Stimulated activated CD4-positive, alpha-beta T cell treated with anti-CD3 and anti-CD28 coated beads, Interleukin-15, amount 100 ng/mL, for 24 hours (primary cell): ENCODE results near the gene SPATA32.

Experiments
- DNase-seq: peaks from one replicate; pipeline ENCODE4 v3.0.0-alpha.2; 2020

SPATA32 gene

DNA sequence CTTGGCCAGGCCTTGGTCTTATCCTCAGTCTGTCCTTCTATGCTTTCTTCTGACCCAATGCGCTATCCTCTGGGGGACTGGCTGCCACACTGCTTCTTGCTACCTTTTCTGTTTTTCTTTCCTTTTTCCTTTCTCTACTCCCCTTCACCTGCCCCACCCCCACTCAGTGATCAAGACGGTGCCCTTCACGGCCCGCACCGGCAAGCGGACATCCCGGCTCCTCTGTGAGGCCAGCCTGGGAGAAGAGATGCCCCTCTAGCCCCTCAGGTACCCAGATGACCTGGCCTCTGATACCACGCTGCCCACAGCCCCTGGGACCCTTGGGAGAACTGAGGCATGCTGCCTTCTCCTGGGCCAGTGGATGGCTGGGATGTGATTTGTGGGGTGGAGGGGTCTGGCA lies 15.6 kb downstream of the SPATA32 start:
- no peak for DNase-seq

DNA sequence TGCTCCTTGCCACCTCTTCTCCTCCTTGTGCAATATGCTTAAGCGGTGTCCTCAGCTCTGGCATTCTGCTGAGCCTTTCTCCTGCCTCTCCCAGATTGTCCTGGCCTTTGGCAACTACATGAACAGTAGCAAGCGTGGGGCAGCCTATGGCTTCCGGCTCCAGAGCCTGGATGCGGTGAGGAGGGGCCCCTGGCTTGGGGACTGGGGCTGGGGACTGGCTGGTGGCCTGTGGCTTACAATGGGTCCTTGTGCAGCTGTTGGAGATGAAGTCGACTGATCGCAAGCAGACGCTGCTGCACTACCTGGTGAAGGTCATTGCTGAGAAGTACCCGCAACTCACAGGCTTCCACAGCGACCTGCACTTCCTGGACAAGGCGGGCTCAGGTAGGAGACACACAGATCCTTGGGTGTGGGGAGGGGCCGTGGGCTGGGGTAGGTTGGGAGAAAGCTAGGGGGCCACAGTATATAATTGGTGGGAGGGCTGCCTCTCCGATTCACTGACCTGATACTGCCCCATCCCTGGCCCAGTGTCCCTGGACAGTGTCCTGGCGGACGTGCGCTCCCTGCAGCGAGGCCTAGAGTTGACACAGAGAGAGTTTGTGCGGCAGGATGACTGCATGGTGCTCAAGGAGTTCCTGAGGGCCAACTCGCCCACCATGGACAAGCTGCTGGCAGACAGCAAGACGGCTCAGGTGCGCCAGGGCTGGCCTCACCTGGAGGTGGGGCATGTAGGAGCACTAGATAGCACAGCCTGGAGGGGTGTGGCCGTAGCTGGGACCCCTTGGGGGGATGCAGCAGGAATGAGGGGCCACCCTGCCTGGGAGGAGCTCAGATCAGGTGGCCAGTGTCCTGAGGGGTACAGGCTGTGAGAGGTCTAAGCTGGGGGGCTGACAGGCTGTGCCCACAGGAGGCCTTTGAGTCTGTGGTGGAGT lies 16.9 kb downstream of the SPATA32 start:
- no peak for DNase-seq

DNA sequence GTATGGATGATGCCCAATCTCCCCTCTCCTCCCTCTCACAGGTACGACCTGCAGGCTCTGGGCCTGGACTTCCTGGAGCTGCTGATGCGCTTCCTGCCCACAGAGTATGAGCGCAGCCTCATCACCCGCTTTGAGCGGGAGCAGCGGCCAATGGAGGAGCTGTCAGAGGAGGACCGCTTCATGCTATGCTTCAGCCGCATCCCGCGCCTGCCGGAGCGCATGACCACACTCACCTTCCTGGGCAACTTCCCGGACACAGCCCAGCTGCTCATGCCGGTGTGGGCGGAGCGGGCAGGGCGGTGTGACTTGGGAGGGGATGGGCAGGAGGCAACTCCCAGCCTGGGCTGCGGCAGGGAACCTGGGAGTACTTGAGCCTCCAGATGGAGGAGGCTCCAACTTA lies 18.1 kb downstream of the SPATA32 start:
- no peak for DNase-seq

DNA sequence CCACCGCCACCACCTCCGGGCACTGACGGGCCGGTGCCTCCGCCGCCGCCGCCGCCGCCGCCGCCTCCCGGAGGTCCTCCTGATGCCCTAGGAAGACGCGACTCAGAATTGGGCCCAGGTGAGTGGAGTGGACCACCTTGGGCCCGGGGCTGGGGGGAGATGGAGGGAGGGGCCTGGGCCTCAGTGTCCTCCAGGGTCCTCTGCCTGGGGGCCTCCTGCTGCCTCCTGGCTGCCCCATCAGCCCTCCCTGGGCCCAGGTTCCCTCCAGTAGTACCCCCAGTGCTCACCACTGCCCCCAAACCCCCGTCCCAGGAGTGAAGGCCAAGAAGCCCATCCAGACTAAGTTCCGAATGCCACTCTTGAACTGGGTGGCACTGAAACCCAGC lies 19.9 kb downstream of the SPATA32 start:
- no peak for DNase-seq

DNA sequence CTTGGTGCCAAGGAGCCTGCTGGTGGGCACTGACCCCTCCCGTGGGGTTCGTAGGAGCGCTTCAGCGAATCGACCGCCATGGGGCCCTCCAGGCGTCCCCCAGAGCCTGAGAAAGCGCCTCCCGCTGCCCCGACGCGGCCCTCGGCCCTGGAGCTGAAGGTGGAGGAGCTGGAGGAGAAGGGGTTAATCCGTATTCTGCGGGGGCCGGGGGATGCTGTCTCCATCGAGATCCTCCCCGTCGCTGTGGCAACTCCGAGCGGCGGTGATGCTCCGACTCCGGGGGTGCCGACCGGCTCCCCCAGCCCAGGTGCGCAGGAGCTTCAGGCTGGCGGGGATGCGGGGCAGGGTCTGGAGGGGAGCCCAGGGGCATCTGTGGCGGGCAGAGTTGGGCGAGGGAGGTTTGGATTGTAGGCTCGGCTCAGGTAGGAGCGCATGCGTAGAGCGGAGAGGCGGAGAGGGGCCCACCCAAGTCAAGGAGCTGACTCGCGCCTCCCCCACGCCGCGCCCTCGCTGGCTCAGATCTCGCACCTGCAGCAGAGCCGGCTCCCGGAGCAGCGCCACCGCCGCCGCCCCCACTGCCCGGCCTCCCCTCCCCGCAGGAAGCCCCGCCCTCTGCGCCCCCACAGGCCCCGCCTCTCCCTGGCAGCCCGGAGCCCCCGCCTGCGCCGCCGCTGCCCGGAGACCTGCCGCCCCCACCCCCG lies 20.4 kb downstream of the SPATA32 start:
- DNase-seq, result no peak

DNA sequence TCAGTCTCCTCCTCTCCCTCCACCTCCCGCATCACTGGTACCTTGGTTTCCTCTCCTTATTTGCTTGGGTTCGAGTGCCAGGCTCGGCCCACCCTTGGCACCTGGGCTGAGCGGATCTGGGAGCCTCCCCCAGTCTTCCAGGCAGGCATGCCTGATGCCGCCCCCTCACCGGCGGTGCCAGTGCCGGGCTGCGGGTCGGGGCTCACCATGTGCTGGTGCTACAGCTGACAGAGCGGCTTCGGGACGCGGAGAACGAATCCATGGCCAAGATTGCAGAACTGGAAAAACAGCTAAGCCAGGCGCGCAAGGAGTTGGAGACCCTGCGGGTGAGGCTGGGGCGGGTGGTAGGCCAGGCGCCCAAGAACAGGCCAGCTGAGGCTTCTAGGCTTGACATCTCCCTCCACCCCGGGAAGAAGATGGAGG lies 21.0 kb downstream of the SPATA32 start:
- no peak for DNase-seq

DNA sequence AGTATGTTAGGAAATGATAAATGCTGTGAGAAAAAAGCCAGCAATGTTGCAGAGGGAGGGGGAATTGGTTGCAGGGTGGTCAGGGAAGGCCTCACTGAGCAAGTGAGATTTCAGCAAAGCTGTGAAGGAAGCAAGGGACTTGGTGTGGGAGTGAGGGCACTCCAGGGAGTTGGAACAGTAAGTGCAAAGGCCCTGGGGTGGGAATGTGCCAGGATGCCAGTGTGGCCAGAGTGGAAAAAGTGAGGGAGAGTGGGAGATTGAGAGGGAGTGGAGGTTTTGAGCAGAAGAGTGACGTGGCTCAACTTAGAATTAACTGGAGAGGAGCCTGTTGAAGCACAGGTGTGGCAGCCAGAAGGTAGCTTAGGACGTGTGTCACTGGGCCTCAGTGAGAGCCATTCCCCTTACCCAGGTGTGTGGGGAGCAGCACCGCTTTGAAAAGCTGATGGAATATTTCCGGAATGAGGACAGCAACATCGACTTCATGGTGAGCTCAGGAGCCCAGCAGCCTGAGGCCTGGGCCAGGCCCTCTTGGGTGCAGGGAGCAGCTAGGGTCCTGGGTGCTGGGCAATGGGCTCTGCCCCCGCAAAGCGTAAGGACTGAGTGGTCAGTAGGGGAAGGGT lies 23.6 kb downstream of the SPATA32 start:
- DNase-seq, result no peak

DNA sequence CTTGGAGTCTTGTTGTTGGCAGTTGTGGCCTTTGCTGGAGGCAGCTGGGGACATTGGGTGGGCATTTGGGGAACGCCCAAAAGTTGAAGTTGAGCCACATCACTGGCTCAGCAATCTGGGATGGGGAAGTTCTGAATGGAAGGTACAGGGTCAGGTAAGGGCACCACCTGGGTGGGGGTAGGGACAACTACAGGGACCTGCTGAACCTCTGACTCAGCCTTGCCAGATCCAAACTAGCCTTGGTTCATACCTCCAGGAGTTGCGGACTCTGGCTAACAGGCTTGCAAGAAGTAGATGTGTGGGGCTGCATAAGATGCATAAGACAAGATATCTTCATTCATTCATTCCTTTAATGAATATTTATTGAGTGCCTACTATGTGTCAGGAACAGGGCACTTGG lies 24.2 kb downstream of the SPATA32 start:
- no peak for DNase-seq

DNA sequence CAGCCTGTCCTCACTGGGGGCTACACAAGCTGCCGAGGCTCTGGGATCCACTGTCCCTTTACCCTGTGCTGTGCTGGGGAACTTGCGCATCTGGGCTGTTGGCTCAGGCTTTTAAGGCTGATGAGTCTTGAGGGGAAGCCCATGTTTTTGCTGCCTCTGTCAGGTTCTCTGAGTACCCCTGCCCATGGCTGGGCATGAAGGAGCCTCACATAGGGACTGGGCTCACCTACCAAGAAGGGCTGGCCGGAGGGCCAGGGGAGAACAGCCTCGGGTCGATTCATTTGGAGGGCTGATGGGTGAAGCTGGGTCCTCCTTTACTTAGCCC lies 25.6 kb downstream of the SPATA32 start:
- DNase-seq, result no peak

DNA sequence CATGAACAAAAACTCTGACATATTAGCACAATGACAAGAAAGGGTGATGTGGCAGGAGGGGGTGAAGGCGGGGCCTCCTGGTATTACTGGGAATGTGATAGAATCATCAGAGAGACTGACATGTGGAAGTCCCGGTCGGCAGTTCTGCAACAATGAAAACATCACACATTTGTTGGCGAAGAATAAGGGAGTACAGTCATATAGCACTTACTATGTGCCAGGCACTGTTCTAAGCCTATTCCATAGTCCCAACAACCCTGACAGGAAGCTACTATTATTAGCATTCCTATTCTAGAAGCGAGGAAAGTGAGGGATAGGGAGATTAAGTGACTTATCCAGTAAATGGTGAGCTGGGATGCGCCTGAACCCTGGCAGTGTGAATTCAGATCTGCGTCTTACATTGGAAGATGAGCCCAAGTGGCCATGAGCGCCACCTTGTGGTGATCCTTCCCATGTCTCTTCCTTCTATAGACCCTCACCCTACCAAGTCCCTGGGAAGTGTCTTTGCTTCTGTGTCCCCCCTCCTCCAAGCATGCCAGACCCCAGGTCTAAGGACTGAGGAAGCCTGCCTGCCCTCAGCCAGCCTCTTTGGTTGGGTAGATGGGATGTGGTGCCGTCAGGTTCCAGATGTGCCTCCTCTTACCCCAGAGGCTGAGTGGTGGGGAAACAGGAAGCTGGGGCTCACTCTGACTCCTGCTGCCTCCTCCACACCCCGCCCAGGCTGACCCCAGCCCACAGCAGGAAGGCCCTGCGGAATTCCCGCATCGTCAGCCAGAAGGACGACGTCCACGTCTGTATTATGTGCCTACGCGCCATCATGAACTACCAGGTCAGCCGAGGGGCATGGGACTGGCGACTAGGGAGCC lies 26.2 kb downstream of the SPATA32 start:
- peak; percentile 88 for DNase-seq

DNA sequence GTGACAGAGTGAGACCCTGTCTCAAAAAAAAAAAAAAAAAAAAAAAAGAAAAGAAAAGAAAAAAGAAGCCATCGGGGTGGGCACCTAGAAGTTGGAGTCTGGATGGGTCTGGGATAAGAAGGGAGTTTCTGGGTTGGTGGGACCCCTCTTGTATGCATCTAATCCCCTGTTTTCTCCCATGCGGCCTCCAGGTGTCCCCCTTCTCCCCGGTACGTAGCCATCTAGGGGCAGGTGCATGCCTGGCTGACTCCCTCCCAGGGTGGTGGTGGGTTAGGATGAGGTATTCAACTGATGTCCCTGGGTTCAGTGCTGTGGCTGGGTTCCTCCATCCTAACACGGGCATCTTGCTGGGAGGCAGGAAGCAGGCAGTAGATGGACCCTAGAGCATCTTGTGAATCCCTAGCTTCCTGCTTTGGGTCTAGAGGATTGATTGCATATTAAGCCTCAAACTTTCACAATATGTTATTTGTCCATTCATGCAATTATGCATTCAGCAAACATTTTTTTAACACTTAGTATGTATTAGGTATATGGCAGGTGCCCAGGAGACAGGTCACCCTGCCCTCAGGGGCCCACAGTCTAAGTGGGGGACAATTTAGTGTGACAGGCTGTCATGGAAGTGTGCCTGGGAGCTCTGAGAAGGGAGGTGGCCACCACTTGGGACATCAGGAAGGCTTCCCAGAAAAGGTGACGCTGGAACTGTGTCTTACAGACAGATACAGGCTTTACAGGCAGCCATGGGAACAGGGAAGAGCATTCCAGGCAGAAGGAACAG lies 27.1 kb downstream of the SPATA32 start:
- peak; percentile 57 for DNase-seq

DNA sequence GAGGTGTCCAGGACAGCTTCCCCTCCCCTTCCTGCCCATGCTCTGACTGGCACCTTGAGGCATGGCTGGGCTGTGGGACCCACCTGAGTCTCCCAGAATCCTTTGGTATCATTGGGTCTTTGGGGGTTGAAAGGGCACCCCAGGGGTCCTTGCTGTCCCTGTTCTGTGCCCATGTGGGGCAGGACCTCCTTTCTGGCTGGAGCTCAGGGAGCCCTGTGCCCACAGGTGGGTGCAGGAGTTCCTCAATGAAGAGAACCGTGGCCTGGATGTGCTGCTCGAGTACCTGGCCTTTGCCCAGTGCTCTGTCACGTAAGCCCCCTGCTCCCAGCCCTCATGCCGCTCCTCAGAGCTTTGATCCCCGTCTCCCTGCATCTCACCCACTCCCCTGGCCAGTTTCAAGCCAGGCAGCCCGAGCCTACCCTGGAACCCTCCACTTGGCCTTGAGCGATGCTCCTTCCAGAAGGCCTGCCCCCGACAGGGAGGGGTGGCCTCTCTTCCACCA lies 28.4 kb downstream of the SPATA32 start:
- no peak for DNase-seq

DNA sequence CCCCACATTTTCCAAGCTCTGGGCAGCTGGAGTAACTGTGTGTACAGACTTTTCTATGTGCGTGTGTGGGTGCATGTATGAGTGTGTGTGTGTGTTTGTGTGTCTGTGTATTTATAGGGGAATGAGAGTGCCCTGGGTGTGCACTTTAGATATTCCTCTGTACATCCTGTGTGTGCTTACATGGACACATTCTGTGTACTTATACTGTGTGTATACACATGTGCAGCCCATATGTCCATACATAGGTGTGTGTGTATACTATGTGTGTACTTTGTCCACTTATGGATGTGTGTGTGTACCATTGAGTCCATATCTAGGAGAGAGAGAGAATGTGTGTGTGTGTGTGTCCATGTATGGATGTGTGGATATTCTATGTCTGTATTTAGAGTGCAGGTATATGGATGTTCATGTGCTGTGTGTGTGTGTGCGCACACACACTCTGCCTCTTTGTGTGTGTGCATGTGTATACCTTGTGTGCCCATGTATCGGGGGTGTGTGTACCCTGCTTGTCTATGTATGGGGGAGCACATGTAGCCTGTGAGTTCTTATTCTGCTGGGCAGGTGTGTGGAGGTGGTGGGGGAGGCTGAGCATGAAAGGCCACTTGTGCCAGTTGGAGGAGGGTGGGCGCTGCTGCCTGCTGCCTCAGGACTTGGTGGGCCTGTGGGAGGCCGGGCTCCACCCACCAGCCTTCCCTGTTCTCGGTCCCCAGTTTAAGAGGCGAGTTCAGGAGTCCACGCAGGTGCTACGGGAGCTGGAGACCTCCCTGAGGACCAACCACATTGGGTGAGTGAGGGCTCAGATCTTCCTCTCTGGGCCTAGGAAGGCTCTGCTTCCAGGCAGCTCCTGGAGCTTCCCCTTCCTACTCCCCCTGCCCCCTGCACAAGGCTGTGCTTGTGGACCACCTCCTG lies 29.1 kb downstream of the SPATA32 start:
- DNase-seq, result no peak

DNA sequence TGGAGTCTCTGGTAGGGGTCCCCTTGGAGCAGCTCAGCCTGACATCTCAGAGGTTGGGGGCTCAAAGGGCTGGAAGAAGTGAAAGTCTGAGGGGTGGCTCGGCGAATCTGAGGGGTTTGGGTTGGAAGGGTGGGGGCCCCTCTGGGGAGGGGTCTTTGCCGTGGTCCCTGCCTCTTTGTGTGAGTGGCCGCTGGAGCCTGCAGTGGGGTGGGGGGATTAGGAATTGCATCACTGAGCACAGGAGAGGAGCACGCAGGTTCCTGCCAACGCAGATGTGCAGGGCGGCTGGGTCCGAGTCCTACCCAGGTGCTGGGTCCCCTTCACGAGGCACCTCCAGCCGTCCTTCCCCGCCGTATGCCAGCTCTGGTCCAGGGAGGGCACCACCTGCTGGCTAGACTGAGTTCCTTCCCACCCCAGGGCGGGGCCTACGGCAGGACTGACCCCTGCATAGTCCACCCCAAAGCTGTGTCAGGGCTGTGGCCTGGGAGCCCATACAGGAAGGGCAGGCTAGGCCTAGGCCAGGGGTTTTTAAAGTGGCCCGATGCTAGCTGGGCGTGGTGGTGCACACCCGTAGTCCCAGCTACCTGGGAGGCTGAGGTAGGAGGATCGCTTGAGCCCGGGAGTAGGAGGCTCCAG lies 30.3 kb downstream of the SPATA32 start:
- DNase-seq, result peak; percentile 49

DNA sequence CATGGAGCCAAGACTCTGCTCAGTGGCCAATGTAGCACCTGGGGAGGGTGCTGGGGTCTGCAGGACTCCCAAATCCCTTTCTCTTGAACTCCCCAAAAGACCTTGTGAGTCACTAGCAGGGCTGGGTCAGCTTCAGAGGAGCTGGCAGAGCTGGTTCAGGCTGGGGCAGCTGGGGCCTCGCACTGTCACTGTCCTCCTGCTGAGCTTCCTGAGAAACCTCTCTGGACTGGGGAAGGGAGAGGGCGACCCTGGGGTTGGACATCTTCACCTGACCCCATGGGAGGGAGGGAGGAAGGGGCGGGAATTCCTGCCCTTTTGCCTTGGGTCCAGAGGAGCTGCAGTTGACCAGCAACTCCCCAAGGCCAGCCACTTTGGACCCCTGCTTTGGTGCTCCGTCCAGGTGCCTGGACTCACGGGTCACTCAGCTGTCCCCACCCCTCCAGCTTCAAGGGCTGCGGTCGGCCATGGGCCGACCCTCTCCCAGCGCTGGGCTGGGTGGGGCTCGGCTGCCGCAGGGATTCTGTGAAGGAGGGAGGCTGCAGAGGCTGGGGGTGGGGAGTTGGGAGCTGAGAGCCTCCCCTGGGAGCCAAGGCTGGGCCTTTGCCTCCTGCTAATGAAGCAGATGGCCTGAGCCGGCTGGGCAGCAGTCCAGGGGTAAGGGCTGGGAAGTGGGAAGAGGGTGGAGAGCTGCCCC lies 31.0 kb downstream of the SPATA32 start:
- peak; percentile 31 for DNase-seq

DNA sequence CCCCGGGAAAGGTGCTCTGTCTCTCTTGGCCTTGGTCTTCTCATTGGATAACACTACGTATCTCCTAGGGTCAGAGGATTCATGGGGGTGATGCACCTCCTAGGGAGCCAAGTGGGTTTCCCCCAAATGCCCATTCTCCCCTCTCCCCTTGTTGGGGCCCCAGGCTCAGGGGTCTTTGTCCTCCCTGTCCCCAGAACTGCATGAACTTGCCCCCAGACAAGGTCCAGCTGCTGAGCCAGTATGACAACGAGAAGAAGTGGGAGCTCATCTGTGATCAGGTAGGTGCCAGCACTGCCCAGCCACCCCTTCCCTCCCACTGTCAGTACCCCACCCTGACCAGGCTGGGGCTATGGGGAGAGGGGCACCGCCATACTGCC lies 31.5 kb downstream of the SPATA32 start:
- no peak for DNase-seq

DNA sequence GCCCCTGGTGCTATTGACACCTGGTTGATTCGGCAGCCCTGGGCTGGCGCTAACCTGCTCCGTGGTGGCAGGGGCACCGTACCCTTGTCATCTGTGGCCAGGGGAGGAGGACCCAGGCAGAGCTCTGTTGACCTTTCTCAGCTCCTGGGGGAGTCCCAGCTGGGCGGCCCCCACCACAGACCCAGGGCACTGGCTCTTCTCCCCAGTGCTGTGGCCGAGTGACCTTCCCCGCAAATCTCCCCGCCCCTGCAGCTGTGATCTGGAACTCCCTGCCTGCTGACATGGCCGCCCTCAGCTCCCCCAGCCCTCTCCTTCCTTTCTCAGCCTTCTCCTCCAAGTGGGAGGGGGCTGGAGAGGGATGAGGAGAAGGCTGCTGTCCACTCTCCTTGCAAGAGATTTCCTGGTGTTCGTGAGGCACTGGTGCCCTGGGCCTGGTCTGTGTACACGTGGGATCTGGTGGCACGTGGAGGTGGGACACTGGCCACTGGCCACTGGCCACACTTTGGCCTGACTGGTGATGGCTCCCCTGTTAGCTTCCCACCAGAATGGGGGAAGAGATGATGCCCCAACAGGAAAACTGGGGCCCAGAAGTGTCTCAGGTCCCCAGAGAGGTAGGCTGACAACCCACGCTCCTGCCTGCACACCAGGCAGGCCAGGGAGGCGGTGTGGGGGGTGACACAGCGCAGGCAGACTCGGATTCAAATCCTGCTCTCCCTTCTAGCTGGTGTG lies 32.0 kb downstream of the SPATA32 start:
- DNase-seq, result peak; percentile 66

DNA sequence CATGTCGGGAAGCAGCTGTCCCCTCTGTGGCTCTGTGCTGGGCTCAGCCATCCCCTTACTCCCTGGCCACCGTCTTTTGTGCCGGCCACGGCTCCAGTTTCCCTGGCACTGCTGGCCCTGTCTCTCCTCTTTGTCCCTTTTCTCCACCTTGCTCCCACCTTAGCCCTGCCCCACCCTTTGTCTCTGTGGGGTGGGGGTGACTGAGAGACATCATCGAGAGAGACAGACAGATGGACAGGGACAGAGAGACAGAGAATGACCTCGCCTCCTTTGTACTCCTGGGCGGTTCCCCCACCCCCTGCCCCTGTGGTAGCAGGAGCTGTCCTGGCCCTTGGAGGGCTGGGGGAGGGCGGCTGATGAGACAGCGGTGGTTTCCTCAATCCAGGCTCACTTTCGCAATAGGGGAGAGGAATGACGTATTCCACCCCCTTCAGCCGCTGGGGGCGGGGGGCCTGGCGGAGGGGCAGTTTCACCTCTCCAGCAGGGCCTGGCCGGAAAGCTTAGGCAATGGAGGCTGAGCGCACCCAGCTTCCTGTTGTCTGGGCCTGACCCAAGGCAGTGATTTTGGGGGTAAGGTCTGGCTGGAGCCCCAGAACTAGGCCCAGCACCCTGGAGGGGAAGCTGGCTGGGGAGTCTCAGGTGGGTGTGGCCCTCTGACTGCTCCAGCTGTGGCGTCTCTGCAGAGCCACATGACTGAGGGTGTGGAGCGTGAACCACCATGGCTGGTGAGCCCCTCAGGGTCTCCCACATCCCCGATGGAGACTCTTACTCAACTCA lies 32.9 kb downstream of the SPATA32 start:
- DNase-seq, result peak; percentile 93
